ENCODE results near the gene KCNH1. TPM values are rescaled to one million over a fixed set of nuclear protein-coding genes. Genes with fewer than 3 reads are reported as not detected.
"Not testable (repeated sequence)": the region's sequence is repeated elsewhere in the genome, so short reads cannot be mapped to it uniquely, and the experiment has no call there.

Gene KCNH1
- total RNA-seq, 1 donor from 2014 or later = not detected

GRCh38 chr1:211019266-211019665 lies 114.7 kb downstream of the KCNH1 start:
- ATAC-seq (ENCODE audit: poor library complexity) = no peak
- intact Hi-C loops (cut with DNase I) = no loop called here
- DNase-seq = no peak

- intact Hi-C loops (cut with DNase I) = no loop called here
- DNase-seq (no peak), ATAC-seq (ENCODE audit: poor library complexity) (no peak)
Observed at GRCh38 chr1:211018690-211019089, 115.3 kb downstream of the KCNH1 start.

GRCh38 chr1:211017075-211017718 lies 116.8 kb downstream of the KCNH1 start:
- intact Hi-C loops (cut with DNase I) = no loop called here
- DNase-seq (no peak), ATAC-seq (ENCODE audit: poor library complexity) (no peak)

- DNase-seq (no peak), ATAC-seq (ENCODE audit: poor library complexity) (no peak)
- intact Hi-C loops (cut with DNase I) = no loop called here
Observed at GRCh38 chr1:211014275-211014674, 119.7 kb downstream of the KCNH1 start.

- intact Hi-C loops (cut with DNase I) = no loop called here
- ATAC-seq (ENCODE audit: poor library complexity) (no peak), DNase-seq (no peak)
Observed at GRCh38 chr1:211013346-211014240, 120.4 kb downstream of the KCNH1 start.

GRCh38 chr1:211011128-211011527 lies 122.8 kb downstream of the KCNH1 start:
- intact Hi-C loops (cut with DNase I); DNase-seq: not testable (repeated sequence)

GRCh38 chr1:211009944-211010343 lies 124.0 kb downstream of the KCNH1 start:
- ATAC-seq (ENCODE audit: poor library complexity) = no peak

More at GRCh38 chr1:211011128-211011527, 122.8 kb downstream of the KCNH1 start:
- ATAC-seq (ENCODE audit: poor library complexity) = not testable (repeated sequence)

GRCh38 chr1:211007830-211008229 lies 126.1 kb downstream of the KCNH1 start:
- intact Hi-C loops (cut with DNase I) = no loop called here
- DNase-seq = no peak
- no peak for ATAC-seq (ENCODE audit: poor library complexity)

More at GRCh38 chr1:211009944-211010343, 124.0 kb downstream of the KCNH1 start:
- intact Hi-C loops (cut with DNase I) = no loop called here
- no peak for DNase-seq

- intact Hi-C loops (cut with DNase I); ATAC-seq (ENCODE audit: poor library complexity); DNase-seq: not testable (repeated sequence)
Observed at GRCh38 chr1:210995931-210996330, 138.0 kb downstream of the KCNH1 start.

GRCh38 chr1:210992837-210993236 lies 141.1 kb downstream of the KCNH1 start:
- intact Hi-C loops (cut with DNase I) = no loop called here
- DNase-seq (no peak), ATAC-seq (ENCODE audit: poor library complexity) (no peak)

- intact Hi-C loops (cut with DNase I) = no loop called here
- ATAC-seq (ENCODE audit: poor library complexity) (no peak), DNase-seq (no peak)
Observed at GRCh38 chr1:210989905-210990304, 144.0 kb downstream of the KCNH1 start.

GRCh38 chr1:210981490-210981889 lies 152.5 kb downstream of the KCNH1 start:
- DNase-seq (no peak), ATAC-seq (ENCODE audit: poor library complexity) (no peak)
- intact Hi-C loops (cut with DNase I) = no loop called here

GRCh38 chr1:210980082-210980481 lies 153.9 kb downstream of the KCNH1 start:
- intact Hi-C loops (cut with DNase I) = no loop called here
- DNase-seq = no peak
- no peak for ATAC-seq (ENCODE audit: poor library complexity)

GRCh38 chr1:210978974-210979354 lies 155.0 kb downstream of the KCNH1 start:
- no peak for ATAC-seq (ENCODE audit: poor library complexity)
- intact Hi-C loops (cut with DNase I) = no loop called here
- no peak for DNase-seq

GRCh38 chr1:210978316-210978973 lies 155.5 kb downstream of the KCNH1 start:
- DNase-seq = no peak
- intact Hi-C loops (cut with DNase I) = no loop called here
- no peak for ATAC-seq (ENCODE audit: poor library complexity)

GRCh38 chr1:210951279-210951678 lies 182.7 kb downstream of the KCNH1 start:
- DNase-seq (no peak), ATAC-seq (ENCODE audit: poor library complexity) (no peak)
- intact Hi-C loops (cut with DNase I) = no loop called here

- intact Hi-C loops (cut with DNase I); DNase-seq; ATAC-seq (ENCODE audit: poor library complexity): not testable (repeated sequence)
Observed at GRCh38 chr1:210949940-210950546, 183.9 kb downstream of the KCNH1 start.

- DNase-seq (no peak), ATAC-seq (ENCODE audit: poor library complexity) (no peak)
- intact Hi-C loops (cut with DNase I) = no loop called here
Observed at GRCh38 chr1:210949489-210949888, 184.5 kb downstream of the KCNH1 start.

- DNase-seq (no peak), ATAC-seq (ENCODE audit: poor library complexity) (no peak)
- intact Hi-C loops (cut with DNase I) = no loop called here
Observed at GRCh38 chr1:210949039-210949438, 184.9 kb downstream of the KCNH1 start.

All from Right ventricle myocardium superior (tissue), 1 donor.